GM19324 (cell line): Measurements from ENCODE around the gene GRHL3.

Source experiments
- ATAC-seq: cut with Tn5 transposase; IDR thresholded peaks from one replicate; pipeline ENCODE4 v1.9.1; 2021; ENCODE audit warnings: mild to moderate bottlenecking, moderate library complexity; ENCODE audit not compliant: unreplicated experiment, low FRiP score

Gene GRHL3

GRCh38 chr1:24292887-24293286 lies 26.3 kb upstream of the GRHL3 start:
- no peak for ATAC-seq

GRCh38 chr1:24293392-24294227 lies 25.5 kb upstream of the GRHL3 start:
- no peak for ATAC-seq

- ATAC-seq: no peak
Measured at GRCh38 chr1:24294228-24294672, 24.9 kb upstream of the GRHL3 start.

- no peak for ATAC-seq
Measured at GRCh38 chr1:24294716-24295371, 24.3 kb upstream of the GRHL3 start.

- ATAC-seq: no peak
Measured at GRCh38 chr1:24295535-24295934, 23.6 kb upstream of the GRHL3 start.

- ATAC-seq: no peak
Measured at GRCh38 chr1:24297187-24297851, 21.8 kb upstream of the GRHL3 start.

GRCh38 chr1:24297852-24298232 lies 21.3 kb upstream of the GRHL3 start:
- no peak for ATAC-seq

GRCh38 chr1:24298606-24299005 lies 20.6 kb upstream of the GRHL3 start:
- no peak for ATAC-seq

- ATAC-seq: no peak
Measured at GRCh38 chr1:24299901-24300300, 19.3 kb upstream of the GRHL3 start.

GRCh38 chr1:24300971-24301784 lies 18.0 kb upstream of the GRHL3 start:
- no peak for ATAC-seq

GRCh38 chr1:24301785-24302175 lies 17.4 kb upstream of the GRHL3 start:
- ATAC-seq: no peak

GRCh38 chr1:24302209-24302611 lies 16.9 kb upstream of the GRHL3 start:
- ATAC-seq: no peak

- no peak for ATAC-seq
Measured at GRCh38 chr1:24303600-24303999, 15.6 kb upstream of the GRHL3 start.

GRCh38 chr1:24304763-24305162 lies 14.4 kb upstream of the GRHL3 start:
- no peak for ATAC-seq

GRCh38 chr1:24308365-24309015 lies 10.7 kb upstream of the GRHL3 start:
- ATAC-seq: no peak

- no peak for ATAC-seq
Measured at GRCh38 chr1:24309762-24310485, 9.2 kb upstream of the GRHL3 start.

- no peak for ATAC-seq
Measured at GRCh38 chr1:24311234-24311633, 7.9 kb upstream of the GRHL3 start.

- no peak for ATAC-seq
Measured at GRCh38 chr1:24311741-24312140, 7.4 kb upstream of the GRHL3 start.

GRCh38 chr1:24315391-24315790 lies 3.8 kb upstream of the GRHL3 start:
- no peak for ATAC-seq
